ENCODE measurements around the gene KDM4C. TPM values are rescaled to one million over a fixed set of nuclear protein-coding genes. Genes with fewer than 3 reads are reported as not detected.
"Not testable (repeated sequence)": the region's sequence is repeated elsewhere in the genome, so short reads cannot be mapped to it uniquely, and the experiment has no call there.

The KDM4C gene
- total RNA-seq, 1 donor from 2014 or later = 26.6 TPM

DNA sequence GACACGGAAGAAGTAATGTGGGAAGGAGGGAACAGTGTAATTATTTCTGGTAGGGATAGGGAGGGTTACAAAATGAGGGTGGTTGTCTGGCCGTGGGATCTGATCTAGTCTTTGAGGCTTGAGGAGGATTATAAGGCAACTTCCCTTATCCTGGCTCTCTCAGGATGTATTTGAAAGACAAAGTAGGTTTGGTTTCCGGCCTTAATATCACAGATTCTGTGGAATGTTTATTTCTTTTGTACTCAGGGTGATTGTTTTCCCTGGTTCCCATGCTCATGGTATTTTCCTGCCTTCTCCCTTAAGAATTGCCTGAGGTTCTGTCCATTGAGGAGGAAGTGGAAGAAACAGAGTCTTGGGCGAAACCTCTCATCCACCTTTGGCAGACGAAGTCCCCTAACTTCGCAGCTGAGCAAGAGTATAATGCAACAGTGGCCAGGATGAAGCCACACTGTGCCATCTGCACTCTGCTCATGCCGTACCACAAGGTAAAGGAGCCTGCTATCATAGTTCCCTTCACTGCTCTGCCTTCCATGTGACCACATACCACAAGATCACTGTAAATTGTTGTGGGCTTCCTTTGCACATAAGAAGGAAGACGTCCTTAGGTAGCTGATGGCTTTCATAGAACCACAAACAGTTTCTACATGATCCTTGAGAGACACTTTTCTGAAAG is 253.8 kb downstream of the KDM4C start:
- Mint-ChIP-seq H3K36me3 (ENCODE audit: insufficient read depth) (peaks cover 16% of the 10 kb centered on the region), H3K27ac (no peak overlapping the region), H3K4me1 (ENCODE audit: low read depth) (peaks cover 4% of the 10 kb centered on the region), H3K4me3 (ENCODE audit: low read depth) (no peak overlapping the region), H3K9me3 (ENCODE audit: low read depth) (no peaks in the 10 kb centered on the region), H3K27me3 (no peaks in the 10 kb centered on the region)
- no peak for DNase-seq (ENCODE audit: low spot score, unreplicated experiment)
- TF ChIP-seq, protein P1, sequence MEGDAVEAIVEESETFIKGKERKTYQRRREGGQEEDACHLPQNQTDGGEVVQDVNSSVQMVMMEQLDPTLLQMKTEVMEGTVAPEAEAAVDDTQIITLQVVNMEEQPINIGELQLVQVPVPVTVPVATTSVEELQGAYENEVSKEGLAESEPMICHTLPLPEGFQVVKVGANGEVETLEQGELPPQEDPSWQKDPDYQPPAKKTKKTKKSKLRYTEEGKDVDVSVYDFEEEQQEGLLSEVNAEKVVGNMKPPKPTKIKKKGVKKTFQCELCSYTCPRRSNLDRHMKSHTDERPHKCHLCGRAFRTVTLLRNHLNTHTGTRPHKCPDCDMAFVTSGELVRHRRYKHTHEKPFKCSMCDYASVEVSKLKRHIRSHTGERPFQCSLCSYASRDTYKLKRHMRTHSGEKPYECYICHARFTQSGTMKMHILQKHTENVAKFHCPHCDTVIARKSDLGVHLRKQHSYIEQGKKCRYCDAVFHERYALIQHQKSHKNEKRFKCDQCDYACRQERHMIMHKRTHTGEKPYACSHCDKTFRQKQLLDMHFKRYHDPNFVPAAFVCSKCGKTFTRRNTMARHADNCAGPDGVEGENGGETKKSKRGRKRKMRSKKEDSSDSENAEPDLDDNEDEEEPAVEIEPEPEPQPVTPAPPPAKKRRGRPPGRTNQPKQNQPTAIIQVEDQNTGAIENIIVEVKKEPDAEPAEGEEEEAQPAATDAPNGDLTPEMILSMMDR (IDR thresholded peaks at IDR 0.05; ENCODE audit: unreplicated experiment) = no peak

GRCh38 chr9:7027996-7028395 is 270.2 kb downstream of the KDM4C start:
- no peak overlapping the region for H3K27ac Mint-ChIP-seq
- H3K4me3 Mint-ChIP-seq (ENCODE audit: low read depth) = no peak overlapping the region
- peaks cover 4% of the 10 kb centered on the region for H3K36me3 Mint-ChIP-seq (ENCODE audit: insufficient read depth)
- TF ChIP-seq, protein P1 (IDR thresholded peaks at IDR 0.05; ENCODE audit: unreplicated experiment) = no peak
- no peak for DNase-seq (ENCODE audit: low spot score, unreplicated experiment)
- no peaks in the 10 kb centered on the region for H3K4me1 Mint-ChIP-seq (ENCODE audit: low read depth)
- H3K9me3 Mint-ChIP-seq (ENCODE audit: low read depth) = peaks cover 3% of the 10 kb centered on the region
- H3K27me3 Mint-ChIP-seq = no peaks in the 10 kb centered on the region

GRCh38 chr9:7028591-7028990 is 270.8 kb downstream of the KDM4C start:
- no peak for DNase-seq (ENCODE audit: low spot score, unreplicated experiment)
- H3K9me3 Mint-ChIP-seq (ENCODE audit: low read depth) = peaks cover 3% of the 10 kb centered on the region
- H3K4me1 Mint-ChIP-seq (ENCODE audit: low read depth) = no peaks in the 10 kb centered on the region
- no peak overlapping the region for H3K4me3 Mint-ChIP-seq (ENCODE audit: low read depth)
- no peaks in the 10 kb centered on the region for H3K27me3 Mint-ChIP-seq
- TF ChIP-seq, protein P1 (IDR thresholded peaks at IDR 0.05; ENCODE audit: unreplicated experiment) = no peak
- no peak overlapping the region for H3K27ac Mint-ChIP-seq
- peaks cover 4% of the 10 kb centered on the region for H3K36me3 Mint-ChIP-seq (ENCODE audit: insufficient read depth)

DNA sequence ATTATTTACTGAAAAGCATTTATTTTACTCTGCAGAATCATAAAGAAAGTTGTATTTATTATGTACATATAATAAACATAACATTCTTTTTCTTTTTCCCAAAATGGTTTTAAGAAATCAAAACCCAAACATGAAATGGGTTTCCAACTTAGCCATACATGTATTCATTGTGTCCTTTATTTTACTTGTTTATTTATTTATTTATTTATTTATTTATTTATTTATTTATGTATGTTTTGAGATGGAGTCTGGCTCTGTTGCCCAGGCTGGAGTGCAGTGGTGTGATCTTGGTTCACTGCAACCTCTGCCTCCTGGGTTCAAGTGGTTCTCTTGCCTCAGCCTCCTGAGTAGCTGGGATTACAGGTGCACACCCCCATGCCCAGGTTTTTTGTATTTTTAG is 273.2 kb downstream of the KDM4C start:
- not testable (repeated sequence) for H3K27me3 Mint-ChIP-seq; H3K4me1 Mint-ChIP-seq (ENCODE audit: low read depth); H3K36me3 Mint-ChIP-seq (ENCODE audit: insufficient read depth); H3K27ac Mint-ChIP-seq; H3K4me3 Mint-ChIP-seq (ENCODE audit: low read depth); H3K9me3 Mint-ChIP-seq (ENCODE audit: low read depth); DNase-seq (ENCODE audit: low spot score, unreplicated experiment)

DNA sequence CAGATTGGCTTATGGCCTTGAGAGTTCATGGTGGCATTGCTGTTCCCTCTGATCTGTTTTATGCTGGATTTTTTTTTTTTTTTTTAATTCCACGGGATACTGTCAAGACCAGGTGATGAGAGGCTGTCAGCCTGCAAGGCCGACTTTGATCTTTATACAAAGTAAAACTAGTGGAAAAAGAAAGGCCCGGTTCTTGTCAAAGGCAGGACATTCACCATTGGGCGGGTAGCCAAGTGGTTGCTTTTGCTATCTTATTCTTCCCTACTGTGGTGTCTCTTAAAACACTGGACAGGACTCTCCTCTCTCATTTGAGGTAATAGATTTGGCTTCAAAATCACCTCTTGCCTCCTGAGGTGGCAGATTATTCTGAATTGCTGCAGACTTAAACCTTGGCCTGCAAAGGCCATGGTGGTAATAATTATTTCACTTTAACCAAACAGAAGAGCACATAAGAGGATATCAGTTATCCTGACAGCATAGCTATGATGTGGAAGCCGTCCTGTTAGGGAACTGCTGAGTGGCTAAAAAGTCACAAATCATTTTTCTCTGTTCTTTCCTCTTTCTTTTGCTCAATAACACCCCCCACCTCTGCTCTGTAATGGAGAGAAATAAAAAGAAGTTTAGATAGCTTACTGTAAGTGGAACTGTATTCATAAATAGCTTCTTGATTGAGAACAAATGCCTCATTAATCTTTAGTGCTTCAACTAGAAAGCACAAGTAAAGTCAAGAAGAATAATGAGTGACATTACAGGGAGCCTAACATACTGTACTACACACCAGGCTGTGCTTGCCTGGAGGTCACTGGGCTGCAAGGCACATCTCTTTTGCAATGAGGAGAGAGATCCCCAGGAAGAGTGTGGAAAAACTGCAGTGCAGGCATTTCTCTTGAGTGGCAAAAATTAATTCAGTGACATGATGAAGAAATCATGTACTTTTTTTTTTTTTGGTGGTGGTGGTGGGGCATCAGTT is 275.6 kb downstream of the KDM4C start:
- H3K4me3 Mint-ChIP-seq (ENCODE audit: low read depth) = no peak overlapping the region
- no peaks in the 10 kb centered on the region for H3K27me3 Mint-ChIP-seq
- peaks cover 3% of the 10 kb centered on the region for H3K36me3 Mint-ChIP-seq (ENCODE audit: insufficient read depth)
- H3K4me1 Mint-ChIP-seq (ENCODE audit: low read depth) = no peaks in the 10 kb centered on the region
- DNase-seq (ENCODE audit: low spot score, unreplicated experiment) = no peak
- TF ChIP-seq, protein P1 (IDR thresholded peaks at IDR 0.05; ENCODE audit: unreplicated experiment) = no peak
- H3K27ac Mint-ChIP-seq = no peak overlapping the region
- H3K9me3 Mint-ChIP-seq (ENCODE audit: low read depth) = peaks cover 3% of the 10 kb centered on the region
